ENCODE results near the gene PMEPA1. TPM values are rescaled to one million over a fixed set of nuclear protein-coding genes. Genes with fewer than 3 reads are reported as not detected.

Gene PMEPA1
- total RNA-seq, 4 donors from 2014 or later: 10.2 to 33.6 (median 18.3) TPM

DNA sequence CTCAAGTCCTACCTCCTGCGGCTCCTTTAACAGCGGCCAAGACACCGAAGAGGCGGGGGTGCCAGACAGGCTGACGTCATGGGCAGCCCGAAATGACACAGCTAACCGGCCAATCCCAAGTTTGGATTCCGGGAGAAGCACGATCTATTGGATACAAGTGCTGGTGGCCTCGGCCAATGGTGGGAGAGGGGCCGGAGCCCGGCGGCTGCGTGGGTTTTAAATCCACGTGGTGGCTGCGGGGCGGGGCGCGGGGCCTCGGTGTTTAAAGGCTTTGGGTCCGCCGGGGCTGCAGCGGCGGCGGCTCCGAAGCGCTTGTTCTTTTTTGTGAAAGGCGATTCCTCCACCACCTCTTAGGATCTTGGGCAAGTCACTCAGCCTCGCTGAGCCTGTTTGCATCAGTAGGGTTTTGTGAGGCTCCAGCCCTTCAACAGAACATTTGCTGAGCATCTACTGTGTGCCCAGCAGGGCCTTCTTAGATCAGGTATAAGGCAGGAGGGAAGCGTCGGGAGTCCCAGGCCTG lies 8.7 kb upstream of the PMEPA1 start:
- TF ChIP-seq POLR2A (IDR thresholded peaks at IDR 0.05): peak in 1 of 2 donors; percentile 25
- TF ChIP-seq CTCF (IDR thresholded peaks at IDR 0.05): peak in 1 of 5 experiments; percentile 49
- peak; percentile 62 to 92 for TF ChIP-seq EP300 (IDR thresholded peaks at IDR 0.05)
- DNase-seq (ENCODE audit: low spot score in 2 of 2): peak; percentile 94 to 97
- peaks cover 0 to 34% (median 10%) of the 10 kb centered on the region in 4 donors for H3K4me1 ChIP-seq
- no peaks in the 10 kb centered on the region for H3K27me3 ChIP-seq
- peak overlapping the region; percentile 3 to 45 (median 24) for H3K4me3 ChIP-seq
- H3K36me3 ChIP-seq: no peaks in the 10 kb centered on the region
- peak overlapping the region in 1 of 4 donors; percentile 32 for H3K27ac ChIP-seq
- no peaks in the 10 kb centered on the region for H3K9me3 ChIP-seq
- WGBS, 2 donors: 1 to 2% methylated on average over 18 to 30 of the region's 31 CpGs

DNA sequence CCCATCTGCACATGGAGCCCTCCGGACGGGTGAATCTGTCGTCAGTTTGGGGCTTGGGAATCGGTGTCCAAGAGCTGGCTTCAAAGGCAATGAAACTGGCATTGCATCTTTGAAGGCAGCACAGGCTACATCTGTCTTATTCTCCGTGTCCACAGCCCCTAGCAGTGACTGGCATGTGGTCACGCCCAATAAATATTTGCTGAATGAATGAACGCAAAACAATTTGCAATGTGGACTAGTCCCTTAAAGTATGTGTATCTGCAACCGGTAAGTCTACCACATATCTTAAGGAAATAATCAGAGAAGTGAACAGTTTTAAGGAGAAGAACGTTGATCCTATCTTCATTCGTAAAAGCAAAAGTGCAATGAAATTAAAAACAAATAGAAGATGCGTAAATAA lies 8.0 kb upstream of the PMEPA1 start:
- no peak overlapping the region for H3K4me3 ChIP-seq
- peak overlapping the region in 1 of 4 donors; percentile 20 for H3K27ac ChIP-seq
- H3K27me3 ChIP-seq: no peaks in the 10 kb centered on the region
- no peak for DNase-seq (ENCODE audit: low spot score in 2 of 2)
- no peaks in the 10 kb centered on the region for H3K36me3 ChIP-seq
- no peak for TF ChIP-seq EP300 (IDR thresholded peaks at IDR 0.05)
- TF ChIP-seq CTCF (IDR thresholded peaks at IDR 0.05): no peak
- TF ChIP-seq POLR2A (IDR thresholded peaks at IDR 0.05): no peak
- H3K9me3 ChIP-seq: no peaks in the 10 kb centered on the region
- 33 to 52% methylated on average over 11 of the region's 11 CpGs for WGBS, 2 donors
- H3K4me1 ChIP-seq: peaks cover 0 to 41% (median 17%) of the 10 kb centered on the region in 4 donors

DNA sequence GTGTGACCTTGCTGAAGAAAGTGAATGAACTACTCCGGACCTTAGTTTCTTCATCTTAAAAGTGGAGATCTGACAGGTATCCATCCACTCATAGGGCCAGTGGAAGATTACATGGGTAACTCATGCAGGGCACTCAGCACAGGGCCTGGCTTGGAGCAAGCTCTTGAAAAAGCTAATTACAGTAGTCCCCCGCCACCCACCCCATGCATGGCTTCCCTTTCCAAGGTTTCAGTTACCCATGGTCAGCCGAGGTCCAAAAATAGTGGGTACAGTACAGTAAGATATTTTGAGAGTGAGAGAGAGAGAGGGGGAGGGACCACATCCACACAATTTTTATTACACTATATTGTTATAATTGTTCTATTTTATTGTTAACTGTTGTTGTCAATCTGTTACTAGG lies 7.1 kb upstream of the PMEPA1 start:
- no peaks in the 10 kb centered on the region for H3K36me3 ChIP-seq
- H3K4me1 ChIP-seq: peaks cover 0 to 49% (median 19%) of the 10 kb centered on the region in 4 donors
- H3K27me3 ChIP-seq: no peaks in the 10 kb centered on the region
- WGBS, 2 donors: 67 to 74% methylated on average over 3 of the region's 3 CpGs
- DNase-seq (ENCODE audit: low spot score in 2 of 2): no peak
- H3K9me3 ChIP-seq: no peaks in the 10 kb centered on the region
- TF ChIP-seq POLR2A (IDR thresholded peaks at IDR 0.05) (no peak), EP300 (IDR thresholded peaks at IDR 0.05) (no peak), CTCF (IDR thresholded peaks at IDR 0.05) (no peak)
- H3K27ac ChIP-seq: no peak overlapping the region
- H3K4me3 ChIP-seq: no peak overlapping the region

DNA sequence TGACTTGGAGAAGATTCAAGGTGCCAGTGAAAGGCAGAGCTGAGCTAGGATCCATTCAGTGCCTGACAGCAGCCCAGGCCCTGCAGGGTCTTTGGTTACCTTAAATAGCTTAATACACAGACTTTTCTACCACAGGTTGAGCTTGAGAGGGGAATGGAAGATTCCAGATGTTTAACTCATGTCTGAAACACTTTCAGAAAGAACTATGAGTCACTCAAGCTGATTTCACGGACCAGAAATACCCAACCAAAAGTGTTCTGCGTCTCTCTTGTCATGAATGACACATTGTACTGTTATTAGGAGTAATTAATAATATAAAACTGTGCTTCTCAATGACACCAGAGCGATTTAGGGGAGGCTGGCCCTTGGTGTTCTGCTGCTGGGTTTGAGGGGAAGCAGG lies 6.4 kb upstream of the PMEPA1 start:
- Histone ChIP-seq H3K4me3 (no peak overlapping the region), H3K27ac (no peak overlapping the region), H3K4me1 (peaks cover 0 to 56% (median 22%) of the 10 kb centered on the region in 4 donors), H3K36me3 (no peaks in the 10 kb centered on the region), H3K27me3 (no peaks in the 10 kb centered on the region), H3K9me3 (no peaks in the 10 kb centered on the region)
- no peak for TF ChIP-seq EP300 (IDR thresholded peaks at IDR 0.05)
- TF ChIP-seq CTCF (IDR thresholded peaks at IDR 0.05): no peak
- TF ChIP-seq POLR2A (IDR thresholded peaks at IDR 0.05): no peak
- no peak for DNase-seq (ENCODE audit: low spot score in 2 of 2)
- 51 to 55% methylated on average over 3 of the region's 3 CpGs for WGBS, 2 donors

- Histone ChIP-seq H3K4me1 (peaks cover 0 to 64% (median 26%) of the 10 kb centered on the region in 4 donors), H3K9me3 (no peaks in the 10 kb centered on the region), H3K27ac (peak overlapping the region in 1 of 4 donors; percentile 75), H3K4me3 (no peak overlapping the region), H3K36me3 (no peaks in the 10 kb centered on the region), H3K27me3 (no peaks in the 10 kb centered on the region)
- TF ChIP-seq EP300 (IDR thresholded peaks at IDR 0.05): no peak
- TF ChIP-seq CTCF (IDR thresholded peaks at IDR 0.05): no peak
- no peak for TF ChIP-seq POLR2A (IDR thresholded peaks at IDR 0.05)
- DNase-seq (ENCODE audit: low spot score in 2 of 2): no peak
- WGBS, 2 donors: 88 to 90% methylated on average over 15 of the region's 15 CpGs
Measured at GRCh38 chr20:57715268-57715904, 5.6 kb upstream of the PMEPA1 start.
